Adrenal gland (tissue), 5 donors: ENCODE results near the gene C15orf61.

Source experiments
- POLR2A ChIP-seq, 2 donors: fragments of 450-650 bp; IDR thresholded peaks; one replicate each; pipeline ENCODE4 v1.6.1; 2017; ENCODE audit warnings: antibody characterized with exemption in 2 of 2, mild to moderate bottlenecking in 2 of 2, moderate library complexity in 1 of 2
- TF ChIP-seq, protein P1 (sequence below), 6 experiments: fragments of 450-650 bp in 4 of 6; fragments of 200-600 bp in 2 of 6; sonication (generic) in 1 of 6; IDR thresholded peaks; 1 replicate in 5 of 6; 2 replicates in 1 of 6; pipeline versions ENCODE4 v1.5.1 to v1.8.0; 2016 to 2021; ENCODE audit warnings: antibody characterized with exemption in 6 of 6, mild to moderate bottlenecking in 2 of 6, moderate library complexity in 1 of 6
- donor health status: DM: no; HTN: no; CAD: no.

DNA sequence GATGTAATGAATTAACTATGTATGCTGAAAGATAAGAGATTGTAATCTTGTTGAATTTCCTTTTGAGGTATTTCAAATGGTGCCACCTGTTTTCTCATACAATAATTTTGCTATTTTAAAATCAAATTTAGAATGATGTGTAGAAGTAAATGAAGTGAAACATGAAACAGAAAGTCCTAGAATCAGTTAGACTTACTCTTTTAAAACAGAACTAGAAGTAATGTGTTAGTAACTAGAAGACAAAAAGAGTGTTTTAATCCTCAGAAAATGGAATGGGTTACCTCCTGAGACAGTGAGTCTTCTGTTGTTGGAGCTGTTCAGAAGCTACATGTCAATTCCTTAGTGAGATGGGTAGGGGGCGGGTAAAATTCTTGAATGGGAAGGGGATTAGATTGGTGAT is 13.4 kb downstream of the C15orf61 start:
- TF ChIP-seq, protein P1, sequence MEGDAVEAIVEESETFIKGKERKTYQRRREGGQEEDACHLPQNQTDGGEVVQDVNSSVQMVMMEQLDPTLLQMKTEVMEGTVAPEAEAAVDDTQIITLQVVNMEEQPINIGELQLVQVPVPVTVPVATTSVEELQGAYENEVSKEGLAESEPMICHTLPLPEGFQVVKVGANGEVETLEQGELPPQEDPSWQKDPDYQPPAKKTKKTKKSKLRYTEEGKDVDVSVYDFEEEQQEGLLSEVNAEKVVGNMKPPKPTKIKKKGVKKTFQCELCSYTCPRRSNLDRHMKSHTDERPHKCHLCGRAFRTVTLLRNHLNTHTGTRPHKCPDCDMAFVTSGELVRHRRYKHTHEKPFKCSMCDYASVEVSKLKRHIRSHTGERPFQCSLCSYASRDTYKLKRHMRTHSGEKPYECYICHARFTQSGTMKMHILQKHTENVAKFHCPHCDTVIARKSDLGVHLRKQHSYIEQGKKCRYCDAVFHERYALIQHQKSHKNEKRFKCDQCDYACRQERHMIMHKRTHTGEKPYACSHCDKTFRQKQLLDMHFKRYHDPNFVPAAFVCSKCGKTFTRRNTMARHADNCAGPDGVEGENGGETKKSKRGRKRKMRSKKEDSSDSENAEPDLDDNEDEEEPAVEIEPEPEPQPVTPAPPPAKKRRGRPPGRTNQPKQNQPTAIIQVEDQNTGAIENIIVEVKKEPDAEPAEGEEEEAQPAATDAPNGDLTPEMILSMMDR (IDR thresholded peaks at IDR 0.05), result no peak
- TF ChIP-seq POLR2A (IDR thresholded peaks at IDR 0.05), result no peak
